HepG2 (cell line): ENCODE data around the gene RBL1. TPM values are rescaled to one million over a fixed set of nuclear protein-coding genes. Genes with fewer than 3 reads are reported as not detected.

ENCODE experiments used
- CAMTA2 ChIP-seq: sonication (generic); formaldehyde crosslinking; IDR thresholded peaks from 2 replicates; pipeline ENCODE4 v1.4.0; 2020; ENCODE audit warnings: mild to moderate bottlenecking, missing genetic modification reagents, borderline replicate concordance
- FIP1L1 ChIP-seq: fragments of 200-400 bp; formaldehyde crosslinking; IDR thresholded peaks from 2 replicates; pipeline ENCODE4 v1.6.1; 2018; ENCODE audit warnings: low read depth, mild to moderate bottlenecking, low read length, moderate library complexity, borderline replicate concordance; ENCODE audit not compliant: insufficient read depth
- FOSL2 ChIP-seq: sonication (generic); formaldehyde crosslinking; IDR thresholded peaks from 2 replicates; pipeline ENCODE4 v1.4.0; 2020; ENCODE audit warnings: missing genetic modification reagents
- FOXK1 ChIP-seq: sonication (generic); formaldehyde crosslinking; IDR thresholded peaks from 2 replicates; pipeline ENCODE4 v1.4.0; 2020; ENCODE audit warnings: low read depth, missing genetic modification reagents, borderline replicate concordance
- FOXP4 ChIP-seq: sonication (generic); formaldehyde crosslinking; IDR thresholded peaks from 2 replicates; pipeline ENCODE4 v1.4.0; 2020; ENCODE audit warnings: missing genetic modification reagents
- GABPA ChIP-seq, 2 experiments: IDR thresholded peaks; 2 replicates each; pipeline ENCODE4 v1.6.1; 2011 to 2016; ENCODE audit warnings: low read depth in 2 of 2, low read length in 1 of 2, missing biosample characterization in 1 of 2, missing genetic modification characterization in 1 of 2
- GTF2F1 ChIP-seq: fragments of 150-350 bp; IDR thresholded peaks from 2 replicates; pipeline ENCODE4 v1.6.1; 2014; ENCODE audit warnings: low read length
- HOXA5 ChIP-seq: sonication (generic); formaldehyde crosslinking; IDR thresholded peaks from 2 replicates; pipeline ENCODE4 v1.4.0; 2020; ENCODE audit warnings: missing genetic modification reagents
- HOXD1 ChIP-seq: sonication (generic); formaldehyde crosslinking; IDR thresholded peaks from 2 replicates; pipeline ENCODE4 v1.5.0; 2020; ENCODE audit warnings: missing genetic modification reagents
- MAF1 ChIP-seq: sonication (generic); formaldehyde crosslinking; IDR thresholded peaks from 2 replicates; pipeline ENCODE4 v1.5.0; 2020; ENCODE audit warnings: missing genetic modification reagents, borderline replicate concordance
- PHF5A ChIP-seq: IDR thresholded peaks from one replicate; pipeline ENCODE4 v1.6.1; 2018; ENCODE audit warnings: low read depth, missing genetic modification reagents; ENCODE audit not compliant: unreplicated experiment
- PRDM10 ChIP-seq: sonication (generic); formaldehyde crosslinking; IDR thresholded peaks from 2 replicates; pipeline ENCODE4 v1.4.0; 2020; ENCODE audit warnings: low read depth, missing genetic modification reagents
- RXRB ChIP-seq: IDR thresholded peaks from 2 replicates; pipeline ENCODE4 v1.6.1; 2016; ENCODE audit warnings: borderline replicate concordance, missing genetic modification reagents, missing compliant biosample characterization
- TBP ChIP-seq: sonication (generic); formaldehyde crosslinking; IDR thresholded peaks from 2 replicates; pipeline ENCODE4 v1.5.0; 2020; ENCODE audit warnings: missing genetic modification reagents
- U2AF1 ChIP-seq: fragments of 200-400 bp; formaldehyde crosslinking; optimal IDR thresholded peaks from 2 replicates; pipeline ENCODE3; 2017; ENCODE audit warnings: mild to moderate bottlenecking, low read depth, low read length
- ZBTB25 ChIP-seq: IDR thresholded peaks from 2 replicates; pipeline ENCODE4 v1.6.1; 2018; ENCODE audit warnings: missing genetic modification reagents
- ZFP1 ChIP-seq: IDR thresholded peaks from 2 replicates; pipeline ENCODE4 v1.6.1; 2016
- ZMAT3 ChIP-seq: sonication (generic); formaldehyde crosslinking; conservative IDR thresholded peaks from 2 replicates; pipeline ENCODE4 v1.7.0; 2021; ENCODE audit warnings: missing genetic modification reagents
- ZNF350 ChIP-seq: sonication (generic); formaldehyde crosslinking; IDR thresholded peaks from 2 replicates; pipeline ENCODE4 v1.4.0; 2020; ENCODE audit warnings: mild to moderate bottlenecking, low read depth, missing genetic modification reagents, borderline replicate concordance
- ZNF44 ChIP-seq: sonication (generic); formaldehyde crosslinking; IDR thresholded peaks from 2 replicates; pipeline ENCODE4 v1.5.1; 2020; ENCODE audit warnings: mild to moderate bottlenecking, missing genetic modification reagents
- ZNF598 ChIP-seq: sonication (generic); formaldehyde crosslinking; IDR thresholded peaks from 2 replicates; pipeline ENCODE4 v1.5.1; 2020; ENCODE audit warnings: mild to moderate bottlenecking, missing genetic modification reagents, borderline replicate concordance
- ZNF768 ChIP-seq: sonication (generic); formaldehyde crosslinking; IDR thresholded peaks from 2 replicates; pipeline ENCODE4 v1.4.0; 2020; ENCODE audit warnings: missing genetic modification reagents
- polyA plus RNA-seq, 8 experiments: library from polyadenylated mRNA; depleted of rRNA in 3 of 8; stranded (reverse) in 7 of 8; unstranded in 1 of 8; fragments of >200 nt; fragmentation: Illumina TruSeq in 4 of 8; extraction: Trizol in 4 of 8; gene quantifications; 2 replicates each; pipeline versions ENCODE4 v1.2.1 to v1.2.3, GENCODE V29; 2011 to 2016; ENCODE audit warnings: low read depth in 4 of 8, missing spikeins in 1 of 8, mixed read lengths in 1 of 8; ENCODE audit not compliant: insufficient read depth in 1 of 8
- total RNA-seq, 5 experiments: library from RNA; depleted of rRNA; stranded (reverse); fragments of >200 nt; fragmentation: Illumina TruSeq; extraction: Trizol; gene quantifications; 2 replicates each; pipeline ENCODE4 v1.2.3, GENCODE V29; 2016; ENCODE audit warnings: low read depth in 1 of 5

RBL1 gene
- total and polyA plus RNA-seq, 2 of the 13 experiments (the other 11 are each of a cell fraction or from before 2014, with no cell fraction given): 6.0 to 27.5 TPM

- no peak; the same call in 1 of the 2 replicates for TF ChIP-seq ZNF350
- no peak for TF ChIP-seq HOXD1 (CRISPR knock-in tag)
- no peak for TF ChIP-seq U2AF1
- no peak for TF ChIP-seq ZMAT3 (CRISPR knock-in tag)
- no peak for TF ChIP-seq RXRB (CRISPR knock-in tag)
- TF ChIP-seq PHF5A (CRISPR knock-in tag): peak; percentile 22
- TF ChIP-seq FOSL2: no peak; the same call in 1 of the 2 replicates
- no peak for TF ChIP-seq TBP (CRISPR knock-in tag)
- peak; percentile 50; the same call in 1 of the 2 replicates for TF ChIP-seq HOXA5 (CRISPR knock-in tag)
- TF ChIP-seq GTF2F1: no peak
- TF ChIP-seq FOXK1 (CRISPR knock-in tag): 0 out of 2 replicates have a peak, but pooled peaks have one; percentile 9
- no peak for TF ChIP-seq ZNF768
- TF ChIP-seq ZNF44 (CRISPR knock-in tag): no peak
- peak; percentile 12; the same call in 1 of the 2 replicates for TF ChIP-seq FOXP4 (CRISPR knock-in tag)
- TF ChIP-seq CAMTA2 (CRISPR knock-in tag): 0 out of 2 replicates have a peak, but pooled peaks have one; percentile 67
- no peak for TF ChIP-seq ZBTB25 (CRISPR knock-in tag)
- TF ChIP-seq GABPA (IDR thresholded peaks at IDR 0.05; ENCODE audit: low read depth, low read length): no peak
- TF ChIP-seq GABPA (CRISPR knock-in tag; IDR thresholded peaks at IDR 0.05; ENCODE audit: low read depth): no peak
- TF ChIP-seq ZNF598 (CRISPR knock-in tag): no peak
- TF ChIP-seq FIP1L1: 0 out of 2 replicates have a peak, but pooled peaks have one; percentile 6
- TF ChIP-seq PRDM10: no peak
- 0 out of 2 replicates have a peak, but pooled peaks have one; percentile 26 for TF ChIP-seq MAF1 (CRISPR knock-in tag)
- no peak for TF ChIP-seq ZFP1 (CRISPR knock-in tag)
Observed at GRCh38 chr20:36951979-36952738, 143.6 kb downstream of the RBL1 start (continued).
